MV-4-11 (cell line): ENCODE results near the gene CSMD2.
"Not testable (repeated sequence)": the region's sequence is repeated elsewhere in the genome, so short reads cannot be mapped to it uniquely, and the experiment has no call there.

Source experiments
- DNase-seq: peaks from one replicate; lab custom pipeline; 2025; lab: John Stamatoyannopoulos, UW

The CSMD2 gene

GRCh38 chr1:33532936-33533335 is 632.1 kb downstream of the CSMD2 start:
- DNase-seq: no peak

- DNase-seq: no peak
Measured at GRCh38 chr1:33532250-33532649, 632.8 kb downstream of the CSMD2 start.

DNA sequence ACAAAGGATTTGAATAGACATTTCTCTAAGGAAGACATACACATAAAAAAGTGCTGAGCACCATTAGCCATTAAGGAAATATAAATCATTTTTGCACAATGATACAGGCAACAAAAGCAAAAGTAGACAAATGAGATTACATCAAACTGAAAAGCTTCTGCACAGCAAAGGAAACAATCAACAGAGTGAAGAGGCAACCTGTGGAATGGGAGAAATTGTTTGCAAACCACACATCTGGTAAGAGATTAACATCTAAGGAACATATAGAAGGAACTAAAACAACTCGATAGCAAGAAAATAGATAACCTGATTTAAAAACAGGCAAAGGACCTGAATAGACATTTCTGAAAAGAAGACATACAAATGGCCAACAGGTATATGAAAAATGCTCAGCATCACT is 635.1 kb downstream of the CSMD2 start:
- no peak for DNase-seq

DNA sequence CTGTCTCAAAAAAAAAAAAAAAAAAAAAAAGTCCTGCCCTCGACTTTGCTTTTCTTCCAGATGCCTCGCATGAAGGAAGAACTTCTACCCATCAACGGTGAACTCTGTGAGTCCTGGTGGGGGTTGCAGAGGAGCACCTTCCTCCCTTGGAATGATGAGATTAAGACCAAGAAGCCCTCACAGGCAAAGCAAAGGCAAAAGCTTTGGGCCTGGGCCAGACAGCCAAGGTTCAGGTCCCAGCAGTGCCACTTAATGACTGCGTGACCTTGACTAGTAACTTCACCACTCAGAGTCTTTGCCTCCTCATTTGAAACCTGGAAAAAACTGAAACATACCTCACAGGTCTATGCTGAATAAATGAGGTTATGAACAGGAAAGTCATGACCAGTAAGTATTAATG is 637.1 kb downstream of the CSMD2 start:
- DNase-seq: no peak

- DNase-seq: peak; percentile 83
Measured at GRCh38 chr1:33524586-33524985, 640.4 kb downstream of the CSMD2 start.

DNA sequence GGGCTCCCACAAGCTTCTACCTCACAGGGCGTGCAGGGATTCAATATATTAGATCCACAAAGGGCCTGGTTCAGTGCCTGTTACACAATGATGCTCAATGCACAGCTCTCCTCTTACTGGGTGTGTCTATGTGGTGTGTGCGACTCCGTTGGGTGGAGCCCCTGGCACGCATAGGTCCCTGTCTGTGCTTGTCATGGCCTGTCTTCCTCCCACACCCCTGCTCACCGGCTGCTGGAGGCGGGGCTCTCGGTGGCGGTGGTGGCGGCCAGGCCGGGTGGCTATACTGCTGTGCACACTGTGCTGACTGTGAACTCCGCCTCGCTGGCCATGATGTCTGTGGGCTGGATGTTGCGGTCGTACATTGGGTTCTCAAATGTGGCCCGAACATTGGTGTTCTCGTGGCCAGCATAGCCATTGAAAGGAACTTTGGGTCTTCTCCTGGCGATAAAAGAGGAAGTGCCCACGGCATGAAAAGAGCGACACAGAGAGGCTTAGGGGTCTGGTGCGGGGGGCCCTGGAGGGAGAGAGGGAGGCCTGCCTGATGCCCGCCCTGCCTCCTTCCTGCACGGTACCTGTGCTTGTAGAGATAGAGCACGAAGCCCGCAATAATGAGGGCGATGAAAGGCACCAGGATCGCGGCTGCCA is 645.7 kb downstream of the CSMD2 start:
- peak; percentile 9 for DNase-seq

- DNase-seq: no peak
Measured at GRCh38 chr1:33517596-33518250, 647.3 kb downstream of the CSMD2 start.

- DNase-seq: no peak
Measured at GRCh38 chr1:33516891-33517567, 648.0 kb downstream of the CSMD2 start.

GRCh38 chr1:33516428-33516827 is 648.6 kb downstream of the CSMD2 start:
- no peak for DNase-seq

- no peak for DNase-seq
Measured at GRCh38 chr1:33515607-33516006, 649.4 kb downstream of the CSMD2 start.

GRCh38 chr1:33515112-33515511 is 649.9 kb downstream of the CSMD2 start:
- DNase-seq: no peak

- DNase-seq: no peak
Measured at GRCh38 chr1:33512226-33513011, 652.6 kb downstream of the CSMD2 start.

GRCh38 chr1:33509276-33509675 is 655.8 kb downstream of the CSMD2 start:
- DNase-seq: not testable (repeated sequence)

GRCh38 chr1:33508151-33508550 is 656.9 kb downstream of the CSMD2 start:
- DNase-seq: no peak

DNA sequence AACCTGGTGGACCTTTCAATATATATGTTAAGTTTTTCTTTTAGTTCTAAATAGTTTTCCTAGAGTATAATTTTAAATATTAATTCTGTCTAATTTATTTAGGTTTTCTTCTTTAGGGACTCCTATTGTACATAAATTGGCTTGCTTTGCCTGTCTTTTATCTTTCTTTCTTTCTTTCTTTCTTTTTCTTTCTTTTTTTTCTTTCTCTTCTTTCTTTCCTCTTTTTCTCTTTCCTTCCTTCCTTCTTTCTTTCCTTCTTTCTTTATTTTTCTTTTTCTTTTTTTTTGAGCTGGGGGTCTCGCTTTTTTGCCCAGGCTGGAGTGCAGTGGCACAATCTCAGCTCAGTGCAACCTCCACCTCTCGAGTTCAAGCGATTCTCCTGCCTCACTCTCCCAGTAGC is 657.4 kb downstream of the CSMD2 start:
- no peak for DNase-seq

GRCh38 chr1:33503506-33503905 is 661.5 kb downstream of the CSMD2 start:
- DNase-seq: no peak

DNA sequence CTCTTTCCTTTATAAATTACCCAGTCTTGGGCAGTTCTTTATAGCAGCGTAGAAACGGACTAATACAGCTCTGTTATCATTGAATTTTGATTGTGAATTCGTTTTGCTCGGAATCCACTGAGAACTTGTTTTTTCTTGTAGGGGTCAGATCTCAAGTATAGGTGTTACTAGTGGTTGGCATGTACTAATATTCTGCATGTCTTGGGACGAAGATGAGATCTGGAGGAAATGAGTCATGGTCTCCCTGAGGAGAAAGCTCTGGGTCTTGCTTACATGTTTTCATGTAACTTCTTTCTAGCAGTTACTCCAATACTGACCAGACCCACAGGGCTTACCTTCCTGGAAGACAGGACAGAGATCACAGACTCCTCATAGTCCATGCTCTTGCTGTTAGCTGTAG is 662.3 kb downstream of the CSMD2 start:
- DNase-seq: no peak

- DNase-seq: no peak
Measured at GRCh38 chr1:33501774-33502173, 663.3 kb downstream of the CSMD2 start.

DNA sequence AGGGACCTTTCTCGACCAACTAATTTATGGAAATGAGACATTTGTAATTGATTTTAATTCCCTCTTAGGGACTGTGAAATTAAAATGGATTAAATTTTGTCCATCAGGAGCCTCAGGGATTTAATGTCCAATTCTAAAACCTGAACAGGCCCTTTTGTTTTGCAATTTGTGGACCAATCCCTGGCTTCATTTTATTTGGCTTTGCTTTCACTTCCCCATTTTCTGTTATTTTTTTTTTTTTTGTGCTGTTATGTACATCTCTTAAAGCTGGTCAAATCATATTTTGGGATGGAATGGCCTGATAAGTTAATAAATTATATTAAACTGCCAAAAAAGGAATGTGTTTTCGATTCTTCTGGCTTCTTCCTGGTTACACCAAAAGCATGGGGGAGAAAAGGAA is 663.7 kb downstream of the CSMD2 start:
- DNase-seq: peak; percentile 57

GRCh38 chr1:33500547-33500946 is 664.5 kb downstream of the CSMD2 start:
- no peak for DNase-seq

- DNase-seq: no peak
Measured at GRCh38 chr1:33497410-33497809, 667.6 kb downstream of the CSMD2 start.

DNA sequence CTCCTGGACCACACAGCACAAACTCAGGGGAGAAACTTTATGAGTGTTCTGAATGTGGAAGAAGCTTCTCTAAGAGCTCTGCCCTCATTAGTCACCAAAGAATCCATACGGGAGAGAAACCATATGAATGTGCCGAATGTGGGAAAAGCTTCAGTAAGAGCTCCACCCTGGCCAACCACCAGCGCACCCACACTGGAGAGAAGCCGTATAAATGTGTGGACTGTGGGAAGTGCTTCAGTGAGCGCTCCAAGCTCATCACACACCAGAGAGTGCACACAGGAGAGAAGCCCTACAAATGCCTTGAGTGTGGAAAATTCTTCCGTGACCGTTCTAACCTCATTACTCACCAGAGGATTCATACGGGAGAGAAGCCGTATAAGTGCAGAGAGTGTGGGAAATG is 670.1 kb downstream of the CSMD2 start:
- no peak for DNase-seq

DNA sequence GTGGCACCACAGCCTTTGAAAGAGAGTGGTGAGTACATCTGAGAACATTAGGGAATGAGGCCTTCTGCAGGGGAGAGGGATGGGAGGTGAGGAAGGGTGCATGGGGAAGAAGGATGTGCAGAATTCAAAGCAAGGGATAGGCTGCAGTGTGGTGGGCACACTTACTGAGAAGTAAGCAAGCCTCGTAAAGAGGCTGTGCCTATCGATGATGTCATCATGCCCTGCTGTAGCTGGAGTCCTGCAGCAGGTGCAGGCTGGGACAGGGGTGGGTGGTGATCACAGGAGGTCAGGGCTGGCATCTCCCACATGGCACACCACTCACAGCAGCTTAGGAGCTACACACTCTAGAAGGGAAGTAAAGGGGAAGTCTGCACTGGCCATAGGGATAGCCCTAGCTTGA is 676.4 kb downstream of the CSMD2 start:
- no peak for DNase-seq
